Lung (tissue), 12 donors: ENCODE data around the gene AK3. TPM values are rescaled to one million over a fixed set of nuclear protein-coding genes. Genes with fewer than 3 reads are reported as not detected.

Source experiments
- ATAC-seq: fragments of 200-7000 bp; cut with Tn5 transposase; one replicate; pipeline ENCODE4 v1.9.1; 2020; ENCODE audit warnings: moderate number of reproducible peaks; ENCODE audit not compliant: insufficient read depth, low FRiP score
- DNase-seq, 3 donors: peaks; one replicate each; pipeline ENCODE4 v3.0.0-alpha.2; 2013 to 2017
- H3K27ac ChIP-seq, 2 donors: one replicate each; pipeline ENCODE4 v1.5.1; 2013; ENCODE audit warnings: mild to moderate bottlenecking in 2 of 2, moderate library complexity in 2 of 2, control low read depth in 1 of 2, inconsistent platforms in 1 of 2, low read depth in 1 of 2, low read length in 1 of 2
- H3K27me3 ChIP-seq, 3 donors: one replicate each; pipeline ENCODE4 v1.5.1; 2013; ENCODE audit warnings: low read length in 2 of 3; ENCODE audit not compliant: control insufficient read depth in 3 of 3, insufficient read depth in 3 of 3
- H3K36me3 ChIP-seq, 4 donors: one replicate each; pipeline ENCODE4 v1.5.1; 2013; ENCODE audit warnings: low read length in 4 of 4, mild to moderate bottlenecking in 1 of 4, moderate library complexity in 1 of 4; ENCODE audit not compliant: control insufficient read depth in 4 of 4, insufficient read depth in 4 of 4
- H3K4me1 ChIP-seq, 5 donors: one replicate each; pipeline ENCODE4 v1.5.1; 2013; ENCODE audit warnings: low read length in 5 of 5, mild to moderate bottlenecking in 2 of 5, moderate library complexity in 1 of 5; ENCODE audit not compliant: control insufficient read depth in 5 of 5, insufficient read depth in 5 of 5
- H3K4me3 ChIP-seq: one replicate; pipeline ENCODE4 v1.5.1; 2013; ENCODE audit warnings: mild to moderate bottlenecking, control low read depth, moderate library complexity
- H3K9ac ChIP-seq, 2 donors: one replicate each; pipeline ENCODE4 v1.5.1; 2013; ENCODE audit warnings: low read length in 2 of 2, control low read depth in 1 of 2; ENCODE audit not compliant: insufficient read depth in 1 of 2
- H3K9me3 ChIP-seq, 4 donors: one replicate each; pipeline ENCODE4 v1.5.1; 2013; ENCODE audit warnings: low read length in 3 of 4, mild to moderate bottlenecking in 1 of 4, moderate library complexity in 1 of 4; ENCODE audit not compliant: control insufficient read depth in 4 of 4, insufficient read depth in 3 of 4
- CTCF ChIP-seq: IDR thresholded peaks from 2 replicates; pipeline ENCODE4 v1.5.1; 2012; ENCODE audit warnings: mild to moderate bottlenecking; ENCODE audit errors: control extremely low read depth, extremely low read depth
- WGBS, 2 donors: extraction: QIAGEN DNeasy Blood & Tissue Kit; methylation state at CpG; one replicate each; pipeline ENCODE4 v1.1.7; 2013; 5-methylcytosine and 5-hydroxymethylcytosine counted together
- polyA plus RNA-seq, 2 donors: library from polyadenylated mRNA; stranded (reverse); fragments of 200-250 nt; gene quantifications; one replicate each; pipeline ENCODE4 v1.2.1, GENCODE V29; 2013
- total RNA-seq, 2 donors: library from RNA; depleted of rRNA in 1 of 2; stranded (reverse); fragments of >200 nt in 1 of 2; gene quantifications; one replicate each; pipeline ENCODE4 v1.2.1, GENCODE V29; 2014 to 2021
- donor health status: control.
- donor health status: control.
- donor health status: Bipolar disorder and iron deficiency.
- donor health status: healthy.
- donor health status: DM: yes; HTN: yes; CAD: no.

AK3 gene
- total and polyA plus RNA-seq, 4 donors: 22.4 to 62.7 (median 31.8) TPM

DNA sequence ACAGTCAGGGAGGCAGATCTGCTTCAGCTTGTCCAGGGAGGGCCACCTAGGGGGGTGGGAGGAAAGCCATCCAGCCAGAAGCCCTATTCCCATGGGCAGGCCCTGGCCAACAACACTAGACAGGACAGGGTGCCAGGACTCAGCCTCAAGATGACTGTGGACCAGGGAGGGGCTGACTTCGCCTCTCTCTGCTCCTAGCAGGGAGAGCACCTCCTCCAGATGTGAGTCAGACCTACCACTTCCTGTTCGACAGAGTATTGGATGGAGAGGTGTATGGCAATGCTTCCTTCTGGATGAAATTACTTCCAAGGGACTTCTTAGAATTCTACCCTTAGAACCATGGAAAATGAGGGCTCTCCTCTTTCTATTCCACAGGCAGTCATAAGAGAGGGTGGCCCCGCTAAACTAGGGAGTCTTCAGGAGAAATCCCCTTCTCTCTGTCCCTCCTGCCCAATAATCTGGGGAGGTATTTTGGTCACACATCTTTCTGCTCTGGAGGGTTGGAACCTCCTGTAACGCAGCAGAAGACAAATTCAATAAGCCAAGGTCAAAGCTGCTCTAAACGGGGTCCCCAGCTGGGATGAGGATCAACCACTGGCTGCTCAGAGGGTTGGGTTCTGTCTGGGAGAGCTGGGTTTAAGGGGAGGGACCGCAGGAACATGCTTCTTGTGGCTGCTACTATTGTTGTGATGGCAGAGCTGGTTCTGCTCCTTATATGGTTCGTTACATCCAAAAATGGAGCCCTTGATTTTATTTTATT lies 28.5 kb upstream of the AK3 start:
- TF ChIP-seq CTCF: no peak
- H3K36me3 ChIP-seq: no peaks in the 10 kb centered on the region
- no peak overlapping the region for H3K4me3 ChIP-seq
- peaks cover 0 to 2% (median 0%) of the 10 kb centered on the region in 4 donors for H3K9me3 ChIP-seq
- no peak overlapping the region for H3K9ac ChIP-seq
- no peaks in the 10 kb centered on the region for H3K27me3 ChIP-seq
- no peak for ATAC-seq
- DNase-seq: no peak
- no peak overlapping the region for H3K27ac ChIP-seq
- no peaks in the 10 kb centered on the region for H3K4me1 ChIP-seq
- WGBS, 2 donors: 88 to 92% methylated on average over 7 of the region's 7 CpGs

GRCh38 chr9:4768681-4769080 lies 27.7 kb upstream of the AK3 start:
- H3K9me3 ChIP-seq: peaks cover 0 to 2% (median 0%) of the 10 kb centered on the region in 4 donors
- H3K4me1 ChIP-seq: peaks cover 0 to 1% (median 0%) of the 10 kb centered on the region in 5 donors
- no peaks in the 10 kb centered on the region for H3K36me3 ChIP-seq
- H3K27ac ChIP-seq: no peak overlapping the region
- ATAC-seq (no peak), DNase-seq (no peak)
- TF ChIP-seq CTCF: no peak
- no peaks in the 10 kb centered on the region for H3K27me3 ChIP-seq
- H3K9ac ChIP-seq: no peak overlapping the region
- H3K4me3 ChIP-seq: no peak overlapping the region

DNA sequence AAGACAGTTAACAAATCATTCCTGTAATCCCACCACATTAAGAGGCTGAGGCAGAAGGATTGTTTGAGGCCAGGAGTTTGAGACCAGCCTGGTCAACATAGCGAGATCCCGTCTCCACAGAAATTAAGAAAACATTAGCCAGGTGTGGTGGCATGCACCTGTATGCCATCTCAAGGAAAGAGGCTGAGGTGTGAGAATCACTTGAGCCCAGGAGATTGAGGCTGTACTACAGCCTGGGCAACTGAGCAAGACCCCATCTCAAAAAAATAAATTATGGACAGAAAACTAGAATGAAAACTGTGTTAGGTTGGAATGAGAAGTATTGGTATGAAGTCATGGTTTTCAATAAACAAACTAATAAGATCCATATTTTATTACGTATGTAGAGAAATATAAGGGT lies 23.0 kb upstream of the AK3 start:
- H3K9ac ChIP-seq: no peak overlapping the region
- WGBS, 2 donors: 64 to 80% methylated on average over 3 of the region's 3 CpGs
- TF ChIP-seq CTCF: no peak
- ATAC-seq (no peak), DNase-seq (no peak)
- no peaks in the 10 kb centered on the region for H3K36me3 ChIP-seq
- H3K9me3 ChIP-seq: peaks cover 0 to 2% (median 0%) of the 10 kb centered on the region in 4 donors
- H3K4me1 ChIP-seq: peaks cover 0 to 5% (median 0%) of the 10 kb centered on the region in 5 donors
- no peak overlapping the region for H3K27ac ChIP-seq
- no peak overlapping the region for H3K4me3 ChIP-seq
- H3K27me3 ChIP-seq: no peaks in the 10 kb centered on the region
